Stimulated activated CD4-positive, alpha-beta T cell treated with anti-CD3 and anti-CD28 coated beads, Interleukin-4, amount 100 ng/mL, for 24 hours (primary cell): ENCODE measurements around the gene FGD5.

Experiments used
- DNase-seq: peaks from one replicate; pipeline ENCODE4 v3.0.0-alpha.2; 2020

Gene FGD5, protein sequence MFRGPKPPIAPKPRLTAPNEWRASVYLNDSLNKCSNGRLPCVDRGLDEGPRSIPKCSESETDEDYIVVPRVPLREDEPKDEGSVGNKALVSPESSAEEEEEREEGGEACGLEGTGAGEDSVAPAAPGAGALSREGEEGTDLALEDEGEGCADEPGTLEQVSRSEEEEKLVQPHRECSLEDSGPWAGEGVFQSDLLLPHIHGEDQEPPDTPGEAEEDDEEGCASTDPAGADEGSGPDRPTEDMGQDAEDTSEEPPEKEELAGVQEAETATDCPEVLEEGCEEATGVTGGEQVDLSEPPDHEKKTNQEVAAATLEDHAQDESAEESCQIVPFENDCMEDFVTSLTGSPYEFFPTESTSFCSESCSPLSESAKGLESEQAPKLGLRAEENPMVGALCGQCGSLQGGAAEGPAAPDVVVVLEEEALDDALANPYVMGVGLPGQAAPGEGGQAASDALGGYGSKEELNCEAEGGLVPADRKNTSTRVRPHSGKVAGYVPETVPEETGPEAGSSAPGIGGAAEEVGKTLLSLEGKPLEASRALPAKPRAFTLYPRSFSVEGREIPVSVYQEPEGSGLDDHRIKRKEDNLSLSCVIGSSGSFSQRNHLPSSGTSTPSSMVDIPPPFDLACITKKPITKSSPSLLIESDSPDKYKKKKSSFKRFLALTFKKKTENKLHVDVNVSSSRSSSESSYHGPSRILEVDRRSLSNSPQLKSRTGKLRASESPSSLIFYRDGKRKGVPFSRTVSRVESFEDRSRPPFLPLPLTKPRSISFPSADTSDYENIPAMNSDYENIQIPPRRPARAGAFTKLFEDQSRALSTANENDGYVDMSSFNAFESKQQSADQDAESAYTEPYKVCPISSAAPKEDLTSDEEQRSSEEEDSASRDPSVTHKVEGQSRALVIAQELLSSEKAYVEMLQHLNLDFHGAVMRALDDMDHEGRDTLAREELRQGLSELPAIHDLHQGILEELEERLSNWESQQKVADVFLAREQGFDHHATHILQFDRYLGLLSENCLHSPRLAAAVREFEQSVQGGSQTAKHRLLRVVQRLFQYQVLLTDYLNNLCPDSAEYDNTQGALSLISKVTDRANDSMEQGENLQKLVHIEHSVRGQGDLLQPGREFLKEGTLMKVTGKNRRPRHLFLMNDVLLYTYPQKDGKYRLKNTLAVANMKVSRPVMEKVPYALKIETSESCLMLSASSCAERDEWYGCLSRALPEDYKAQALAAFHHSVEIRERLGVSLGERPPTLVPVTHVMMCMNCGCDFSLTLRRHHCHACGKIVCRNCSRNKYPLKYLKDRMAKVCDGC (N-terminal part only)

DNA sequence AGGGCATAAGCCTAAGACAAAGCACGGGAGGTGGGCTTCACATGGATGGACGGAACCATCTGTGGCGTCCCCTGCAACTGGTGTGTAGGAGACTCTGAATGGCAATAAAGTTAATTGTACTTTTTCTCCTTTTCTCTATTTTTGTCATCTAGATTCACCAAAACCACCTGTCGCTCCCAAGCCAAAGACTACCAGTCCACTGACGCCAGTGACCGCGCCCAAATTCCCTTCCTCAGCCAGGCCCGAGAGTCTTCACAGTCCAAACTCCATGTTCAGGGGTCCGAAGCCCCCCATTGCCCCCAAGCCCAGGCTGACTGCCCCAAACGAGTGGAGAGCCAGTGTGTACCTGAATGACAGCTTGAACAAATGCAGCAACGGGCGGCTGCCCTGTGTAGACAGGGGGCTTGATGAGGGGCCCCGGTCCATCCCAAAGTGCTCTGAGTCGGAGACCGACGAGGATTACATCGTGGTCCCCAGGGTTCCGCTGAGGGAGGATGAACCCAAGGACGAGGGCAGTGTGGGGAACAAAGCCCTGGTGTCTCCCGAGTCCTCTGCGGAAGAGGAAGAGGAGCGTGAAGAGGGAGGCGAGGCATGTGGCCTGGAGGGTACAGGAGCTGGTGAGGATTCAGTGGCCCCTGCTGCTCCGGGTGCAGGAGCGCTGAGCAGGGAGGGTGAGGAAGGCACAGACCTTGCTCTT, at the start of gene FGD5:
TSS of gene FGD5 (plus strand) at position 159 of the 697 bp plus-strand sequence. CDS start at position 269, 110 bp downstream.
- no peak for DNase-seq

DNA sequence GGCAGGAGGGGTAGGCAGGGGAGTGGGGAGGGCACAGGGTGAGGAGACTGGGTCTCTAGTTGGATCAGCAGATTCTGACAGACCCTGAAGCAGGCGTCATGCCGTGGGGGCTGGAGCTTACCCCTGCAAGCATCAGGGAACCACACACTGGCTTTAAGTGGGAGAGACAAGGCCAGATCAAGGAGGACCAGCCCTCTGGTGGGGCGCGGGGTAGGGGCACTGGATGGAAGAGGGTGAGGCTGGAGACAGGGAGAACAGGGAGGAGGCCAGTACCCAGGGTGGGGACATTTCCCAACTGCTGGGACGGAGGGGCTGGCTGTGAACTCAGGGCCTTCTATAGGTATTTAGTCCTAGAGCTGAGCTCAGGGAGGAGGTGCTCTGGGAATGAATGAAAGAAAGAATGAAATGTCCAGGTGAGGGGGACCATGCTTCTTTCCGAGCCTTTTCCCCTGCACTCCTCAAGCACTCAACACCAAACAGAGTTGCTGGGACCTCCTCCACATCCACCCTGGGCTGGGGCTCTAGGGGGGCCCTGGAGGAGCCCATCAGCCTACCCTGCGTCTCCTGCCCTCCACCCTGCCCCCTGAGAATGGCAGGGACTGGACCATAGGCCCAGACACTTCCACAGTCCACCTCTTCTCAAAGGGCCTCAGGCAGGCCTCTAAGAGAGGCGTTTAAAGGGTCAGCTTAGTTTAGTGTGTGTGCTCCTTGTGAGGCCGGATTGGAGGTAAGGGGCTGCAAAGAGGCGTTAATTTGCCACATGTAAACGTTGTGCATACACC, 49.0 kb upstream of the FGD5 start:
- no peak for DNase-seq

- DNase-seq, result no peak
Observed at GRCh38 chr3:14770591-14770990, 48.2 kb upstream of the FGD5 start.

GRCh38 chr3:14771593-14772497, 46.9 kb upstream of the FGD5 start:
- no peak for DNase-seq

GRCh38 chr3:14772533-14773138, 46.1 kb upstream of the FGD5 start:
- DNase-seq, result no peak

GRCh38 chr3:14773281-14773680, 45.5 kb upstream of the FGD5 start:
- DNase-seq, result no peak

DNA sequence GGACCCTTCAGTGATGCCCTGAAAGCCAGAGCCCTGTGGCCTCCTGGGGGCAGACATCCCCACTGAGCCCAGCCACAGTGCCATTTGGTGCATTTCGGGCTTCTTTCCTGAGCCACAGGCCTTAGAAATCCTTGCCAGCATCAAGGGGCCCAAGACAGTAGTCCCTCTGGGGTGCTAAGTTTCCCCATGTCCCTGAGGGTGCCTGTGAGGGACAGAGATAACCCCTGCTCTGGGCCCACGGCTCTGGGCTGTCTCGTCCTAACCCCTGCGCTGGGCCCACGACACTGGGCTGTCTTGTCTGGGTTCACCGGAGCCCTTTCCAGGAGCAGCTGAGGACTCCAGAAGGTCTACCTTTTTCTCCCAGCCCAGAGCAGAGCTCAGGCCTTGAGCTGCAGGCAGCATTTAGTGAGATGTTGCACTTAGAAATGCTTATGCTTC, 45.1 kb upstream of the FGD5 start:
- DNase-seq, result no peak

GRCh38 chr3:14774431-14774830, 44.3 kb upstream of the FGD5 start:
- no peak for DNase-seq

DNA sequence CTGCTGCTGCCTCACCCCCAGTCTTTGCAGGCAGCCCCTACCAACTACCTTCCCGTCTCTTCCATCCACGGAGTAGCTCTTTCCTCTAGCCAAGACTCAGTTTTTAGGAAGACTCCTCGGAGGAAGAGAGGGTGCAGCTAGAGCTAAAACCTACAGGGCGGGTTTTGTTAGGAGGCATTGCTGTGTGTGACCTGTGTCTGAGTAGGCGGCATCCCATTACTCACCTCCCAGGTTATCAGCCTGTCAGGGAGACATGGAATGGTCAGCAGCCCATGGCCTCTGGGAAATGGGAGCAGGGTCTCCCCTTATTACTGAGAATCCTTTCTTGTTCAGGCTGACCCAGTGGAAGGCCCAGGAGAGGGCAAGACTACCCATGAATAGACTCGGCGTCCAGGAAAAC, 43.8 kb upstream of the FGD5 start:
- DNase-seq, result no peak

DNA sequence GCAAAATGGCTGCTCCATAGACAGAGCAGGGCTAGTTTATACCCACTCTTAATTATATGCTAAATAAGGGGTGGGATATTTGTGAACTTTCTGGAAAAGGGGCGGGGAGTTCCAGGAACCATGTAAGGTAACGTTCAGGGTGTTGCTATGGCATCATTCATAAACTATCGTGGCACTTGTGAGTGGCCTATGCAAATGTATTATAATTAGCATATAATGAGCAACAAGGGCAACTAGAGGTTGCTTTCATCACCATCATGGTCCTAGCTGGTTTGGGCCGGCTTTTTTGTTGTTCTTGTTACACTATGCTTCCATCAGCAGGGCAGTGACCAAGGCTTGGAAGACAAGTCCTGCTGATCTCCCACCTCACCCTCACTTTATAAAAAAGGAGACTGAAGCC, 43.2 kb upstream of the FGD5 start:
- DNase-seq, result no peak

GRCh38 chr3:14779069-14779685, 39.6 kb upstream of the FGD5 start:
- no peak for DNase-seq

DNA sequence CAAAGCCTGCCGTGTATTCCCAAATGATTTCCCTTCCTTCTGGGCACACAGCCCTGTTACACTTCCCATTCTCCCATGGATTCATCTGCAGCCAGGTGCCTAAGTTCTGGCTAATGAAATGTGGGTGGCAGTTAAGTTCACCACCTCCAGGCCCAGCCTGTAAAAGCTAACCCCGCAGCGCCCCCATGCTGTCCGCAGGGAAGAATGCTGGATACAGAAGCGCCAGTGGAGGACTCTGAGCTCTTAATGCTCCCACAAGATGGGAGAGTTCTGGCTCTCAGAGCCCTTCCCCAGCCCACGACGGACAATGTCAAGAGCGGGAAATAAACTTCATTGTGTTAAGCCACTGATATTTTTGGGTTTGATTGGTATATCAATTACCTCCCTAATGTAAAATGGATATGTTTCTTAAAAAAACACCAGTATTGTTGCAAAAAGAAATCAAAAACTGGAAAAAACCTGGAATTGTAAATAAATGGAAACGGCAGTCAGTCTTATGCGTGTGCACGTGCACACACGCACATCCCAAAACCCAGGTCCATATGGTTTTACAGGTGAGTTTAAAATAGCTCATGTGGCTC, 37.7 kb upstream of the FGD5 start:
- no peak for DNase-seq

DNA sequence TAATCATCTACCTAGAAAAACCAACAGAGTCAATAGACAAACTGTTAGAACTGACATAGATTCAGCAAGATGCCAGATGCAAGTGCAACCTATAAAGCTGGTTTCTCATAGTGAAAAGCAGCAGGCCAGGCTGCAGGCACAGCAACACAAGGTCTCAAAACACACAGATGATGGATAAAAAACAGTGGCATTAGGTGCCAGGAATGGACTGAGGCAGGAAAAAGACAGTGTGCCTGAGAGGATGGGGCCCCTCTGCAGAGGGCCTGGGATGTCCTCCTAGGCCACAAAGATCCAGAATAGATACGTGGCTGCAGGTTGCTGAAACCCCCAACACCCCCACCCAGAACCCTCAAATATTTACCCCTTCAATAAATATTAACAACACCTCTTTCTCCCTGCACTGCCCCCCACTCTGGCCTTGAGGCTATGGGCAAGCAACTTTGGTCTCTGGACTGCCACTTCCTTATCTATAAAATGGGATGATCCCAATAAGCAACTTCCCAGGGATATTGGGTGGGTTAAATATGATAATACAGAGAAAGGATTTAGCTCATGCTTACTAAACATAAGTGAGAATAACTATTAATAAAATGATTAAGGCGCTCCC, 35.2 kb upstream of the FGD5 start:
- DNase-seq, result no peak

DNA sequence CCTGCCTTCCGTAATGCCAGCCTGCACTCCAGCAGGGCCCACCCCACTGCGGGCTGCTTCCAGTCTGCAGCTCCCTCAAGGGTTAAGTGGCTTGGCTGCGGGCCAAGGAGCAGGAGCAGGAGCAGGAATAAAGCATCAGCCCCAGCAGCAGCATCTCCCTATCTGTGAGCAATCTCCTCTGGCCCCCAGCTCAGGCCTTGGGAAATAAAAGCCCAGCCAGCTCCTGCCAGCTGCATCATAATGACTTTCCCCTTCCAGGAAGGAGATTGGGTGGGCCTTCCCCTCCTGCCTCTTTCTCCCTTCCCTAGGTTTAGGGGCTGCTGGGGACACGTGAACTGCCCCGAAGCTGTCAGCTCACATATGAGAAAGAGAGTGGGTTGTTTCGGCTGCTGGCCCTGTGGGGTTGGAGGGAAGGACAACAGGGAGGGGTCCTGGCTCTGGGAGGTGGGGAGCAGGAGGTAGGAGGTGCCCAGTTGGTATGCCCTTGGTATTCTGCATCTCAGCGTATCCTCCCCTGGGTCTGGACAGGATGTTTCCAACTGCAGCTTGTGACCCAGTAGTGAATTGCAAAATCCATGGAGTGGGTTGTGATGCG, 34.6 kb upstream of the FGD5 start:
- no peak for DNase-seq

GRCh38 chr3:14785207-14786155, 33.3 kb upstream of the FGD5 start:
- DNase-seq, result no peak

GRCh38 chr3:14786369-14786768, 32.4 kb upstream of the FGD5 start:
- no peak for DNase-seq

DNA sequence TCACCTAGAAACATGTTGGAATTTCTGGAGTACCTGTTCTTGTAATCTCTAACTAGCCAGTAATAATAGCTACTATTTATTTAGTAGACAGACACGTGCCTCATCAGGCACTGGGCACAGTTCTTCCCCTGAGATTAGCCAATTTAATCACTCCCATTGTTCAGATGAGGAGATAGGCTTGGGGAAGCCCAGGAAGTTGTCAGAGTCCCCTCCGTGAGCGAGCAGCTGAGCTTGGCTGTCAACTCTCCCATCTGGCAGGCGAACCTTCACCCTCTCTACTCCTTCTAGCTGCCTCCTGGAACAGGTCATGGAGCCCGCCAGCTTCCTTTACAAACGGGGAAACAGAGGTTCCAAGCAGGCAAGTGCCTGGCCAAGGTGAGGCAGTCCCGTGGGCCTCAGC, 31.1 kb upstream of the FGD5 start:
- no peak for DNase-seq
